ENCODE measurements around the gene DLGAP3. TPM values are rescaled to one million over a fixed set of nuclear protein-coding genes. Genes with fewer than 3 reads are reported as not detected.

The DLGAP3 gene
- total and polyA plus RNA-seq, 8 donors = 0.15 to 0.29 (median 0.18) TPM; not detected in 3

GRCh38 chr1:34866762-34867109, 62.7 kb downstream of the DLGAP3 start:
- Histone ChIP-seq H3K9me3 (no peaks in the 10 kb centered on the region), H3K4me1 (peaks cover 11 to 21% (median 16%) of the 10 kb centered on the region in 4 donors), H3K36me3 (no peaks in the 10 kb centered on the region), H3K27me3 (peaks cover 0 to 4% (median 0%) of the 10 kb centered on the region in 3 donors), H3K4me3 (peak overlapping the region; percentile 63 to 78 (median 68)), H3K27ac (peak overlapping the region in 4 of 5 donors; percentile 77 to 89 (median 84))
- 23 to 53% (median 30%) methylated on average over 3 to 9 of the region's 9 CpGs for WGBS, 5 donors
- TF ChIP-seq, protein P1, sequence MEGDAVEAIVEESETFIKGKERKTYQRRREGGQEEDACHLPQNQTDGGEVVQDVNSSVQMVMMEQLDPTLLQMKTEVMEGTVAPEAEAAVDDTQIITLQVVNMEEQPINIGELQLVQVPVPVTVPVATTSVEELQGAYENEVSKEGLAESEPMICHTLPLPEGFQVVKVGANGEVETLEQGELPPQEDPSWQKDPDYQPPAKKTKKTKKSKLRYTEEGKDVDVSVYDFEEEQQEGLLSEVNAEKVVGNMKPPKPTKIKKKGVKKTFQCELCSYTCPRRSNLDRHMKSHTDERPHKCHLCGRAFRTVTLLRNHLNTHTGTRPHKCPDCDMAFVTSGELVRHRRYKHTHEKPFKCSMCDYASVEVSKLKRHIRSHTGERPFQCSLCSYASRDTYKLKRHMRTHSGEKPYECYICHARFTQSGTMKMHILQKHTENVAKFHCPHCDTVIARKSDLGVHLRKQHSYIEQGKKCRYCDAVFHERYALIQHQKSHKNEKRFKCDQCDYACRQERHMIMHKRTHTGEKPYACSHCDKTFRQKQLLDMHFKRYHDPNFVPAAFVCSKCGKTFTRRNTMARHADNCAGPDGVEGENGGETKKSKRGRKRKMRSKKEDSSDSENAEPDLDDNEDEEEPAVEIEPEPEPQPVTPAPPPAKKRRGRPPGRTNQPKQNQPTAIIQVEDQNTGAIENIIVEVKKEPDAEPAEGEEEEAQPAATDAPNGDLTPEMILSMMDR (IDR thresholded peaks at IDR 0.05) = peak in 1 of 7 experiments; percentile 0
- no peak for TF ChIP-seq POLR2AphosphoS5 (IDR thresholded peaks at IDR 0.05)
- no peak for DNase-seq
- intact Hi-C loops (cut with DNase I; ENCODE audit: low total_unique reads) = no loop called here

DNA sequence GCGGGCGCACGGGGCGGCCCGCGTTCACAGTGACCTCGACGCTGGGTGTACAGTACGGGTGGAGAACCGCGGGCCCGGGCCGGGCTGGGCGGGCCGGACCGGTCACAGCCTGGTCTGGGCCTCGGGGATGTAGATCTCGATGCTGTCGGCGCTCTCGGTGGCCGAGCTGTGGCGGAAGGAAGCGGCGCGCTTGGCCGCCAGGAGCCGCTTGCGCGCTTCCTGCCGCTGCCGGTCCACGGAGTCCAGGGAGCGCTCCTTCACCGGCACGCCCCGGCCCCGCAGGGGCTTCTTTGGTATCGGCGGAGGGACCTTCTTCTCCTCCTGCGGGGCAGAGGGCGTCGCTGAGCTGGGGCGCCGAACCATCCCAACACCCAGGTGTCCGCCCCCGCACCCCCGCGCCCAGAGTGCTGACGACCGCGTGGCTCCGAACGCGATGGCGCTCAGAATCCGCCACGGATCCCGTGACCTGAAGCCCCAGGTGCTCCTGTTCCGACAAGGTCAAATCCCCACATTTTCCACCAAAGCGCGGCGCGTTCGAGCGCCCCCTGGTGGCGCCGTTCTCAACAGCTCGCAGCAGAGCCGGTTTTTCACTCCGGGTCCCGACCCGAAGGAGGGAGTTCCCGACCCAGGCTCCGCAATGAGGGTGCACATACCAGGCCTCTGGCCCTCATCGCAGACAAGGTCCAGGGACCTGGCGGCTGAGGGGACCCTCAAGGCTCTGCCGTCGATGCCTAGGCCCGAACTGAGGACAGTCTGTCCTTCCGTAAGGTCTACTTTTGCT, 63.3 kb downstream of the DLGAP3 start:
- no peaks in the 10 kb centered on the region for H3K9me3 ChIP-seq
- TF ChIP-seq, protein P1 (IDR thresholded peaks at IDR 0.05) = peak in 6 of 7 experiments; percentile 42 to 99 (median 92)
- peak in 2 of 3 donors; percentile 3 to 49 for TF ChIP-seq POLR2AphosphoS5 (IDR thresholded peaks at IDR 0.05)
- no peak for TF ChIP-seq EP300 (IDR thresholded peaks at IDR 0.05)
- TF ChIP-seq POLR2A (IDR thresholded peaks at IDR 0.05) = no peak
- peak overlapping the region; percentile 77 to 89 (median 82) for H3K27ac ChIP-seq
- intact Hi-C loops (cut with DNase I; ENCODE audit: low total_unique reads) = no loop called here
- H3K36me3 ChIP-seq = no peaks in the 10 kb centered on the region
- H3K4me1 ChIP-seq = peaks cover 11 to 21% (median 16%) of the 10 kb centered on the region in 4 donors
- peak overlapping the region; percentile 63 to 78 (median 68) for H3K4me3 ChIP-seq
- 0 to 3% (median 1%) methylated on average over 15 to 81 of the region's 81 CpGs for WGBS, 5 donors
- no peaks in the 10 kb centered on the region for H3K27me3 ChIP-seq
- DNase-seq = peak; percentile 89 to 93

DNA sequence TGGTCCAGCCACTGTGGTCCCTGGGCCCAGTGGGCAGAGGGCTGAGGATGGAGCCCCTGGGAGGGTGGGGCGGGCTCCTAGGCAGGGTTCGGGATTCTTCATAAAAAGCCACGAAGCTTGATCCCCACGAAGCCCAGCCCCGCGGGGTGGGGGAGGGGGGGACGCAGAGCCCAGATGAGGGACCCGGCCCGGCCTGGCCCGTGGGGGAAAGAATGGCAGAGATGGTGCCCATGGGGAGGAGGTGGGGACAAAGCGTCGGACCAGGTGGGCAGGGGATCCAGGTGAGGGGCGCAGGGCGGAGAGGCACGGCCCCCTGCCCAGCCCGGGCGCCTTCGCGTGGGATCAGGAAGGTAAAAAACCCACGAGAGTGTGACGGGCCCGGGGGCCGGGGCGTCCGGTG, 63.9 kb downstream of the DLGAP3 start:
- no peaks in the 10 kb centered on the region for H3K27me3 ChIP-seq
- no peak for DNase-seq
- peak overlapping the region; percentile 63 to 78 (median 68) for H3K4me3 ChIP-seq
- H3K27ac ChIP-seq = peak overlapping the region; percentile 77 to 89 (median 82)
- intact Hi-C loops (cut with DNase I; ENCODE audit: low total_unique reads) = no loop called here
- no peaks in the 10 kb centered on the region for H3K9me3 ChIP-seq
- WGBS, 5 donors = 12 to 26% (median 17%) methylated on average over 19 to 25 of the region's 25 CpGs
- TF ChIP-seq POLR2A (IDR thresholded peaks at IDR 0.05) (no peak), POLR2AphosphoS5 (IDR thresholded peaks at IDR 0.05) (no peak), EP300 (IDR thresholded peaks at IDR 0.05) (no peak)
- TF ChIP-seq, protein P1 (IDR thresholded peaks at IDR 0.05) = no peak
- H3K36me3 ChIP-seq = no peaks in the 10 kb centered on the region
- peaks cover 11 to 21% (median 16%) of the 10 kb centered on the region in 4 donors for H3K4me1 ChIP-seq

DNA sequence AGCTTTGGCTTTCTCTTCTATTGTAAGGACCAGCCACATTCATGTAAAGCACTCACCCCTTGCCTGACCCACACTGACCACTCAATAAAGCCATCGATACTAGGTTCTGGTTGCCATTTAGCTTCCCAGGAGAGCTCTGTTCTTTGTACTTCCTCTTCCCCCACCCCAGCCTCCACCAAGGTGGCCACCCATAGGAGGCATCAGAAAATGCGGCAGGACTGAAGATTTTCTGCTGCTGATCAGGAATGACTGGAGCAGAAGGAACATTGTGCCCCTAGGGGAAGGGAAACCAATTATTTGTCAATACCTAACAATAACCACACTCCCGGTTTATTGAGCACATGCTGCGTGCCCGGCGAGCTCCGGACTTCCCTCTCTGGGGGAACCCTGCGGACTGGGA, 64.7 kb downstream of the DLGAP3 start:
- no peak overlapping the region for H3K27ac ChIP-seq
- H3K4me1 ChIP-seq = peaks cover 11 to 29% (median 23%) of the 10 kb centered on the region in 4 donors
- no peaks in the 10 kb centered on the region for H3K36me3 ChIP-seq
- no peak for TF ChIP-seq EP300 (IDR thresholded peaks at IDR 0.05)
- no peak for TF ChIP-seq POLR2AphosphoS5 (IDR thresholded peaks at IDR 0.05)
- TF ChIP-seq POLR2A (IDR thresholded peaks at IDR 0.05) = no peak
- TF ChIP-seq, protein P1 (IDR thresholded peaks at IDR 0.05) = no peak
- 83 to 95% (median 94%) methylated on average over 7 to 8 of the region's 8 CpGs for WGBS, 5 donors
- no peak overlapping the region for H3K4me3 ChIP-seq
- H3K9me3 ChIP-seq = no peaks in the 10 kb centered on the region
- H3K27me3 ChIP-seq = no peaks in the 10 kb centered on the region
- intact Hi-C loops (cut with DNase I; ENCODE audit: low total_unique reads) = no loop called here
- DNase-seq = no peak

Data from stomach (tissue), 9 donors.